Breast epithelium (tissue), 4 donors: ENCODE data around the gene UBE3B. TPM values are rescaled to one million over a fixed set of nuclear protein-coding genes. Genes with fewer than 3 reads are reported as not detected.

ENCODE experiments used
- DNase-seq, 2 donors: peaks; one replicate each; pipeline ENCODE4 v3.0.0-alpha.2; 2019; ENCODE audit warnings: low spot score in 2 of 2
- H3K27ac ChIP-seq, 2 donors: fragments of 200-600 bp; sonication (generic) in 1 of 2; one replicate each; pipeline ENCODE4 v1.5.1; 2016 to 2019; ENCODE audit warnings: mild to moderate bottlenecking in 1 of 2
- H3K27me3 ChIP-seq, 2 donors: fragments of 200-600 bp; sonication (generic) in 1 of 2; one replicate each; pipeline versions ENCODE4 v1.5.1 to v1.6.0; 2017 to 2019; ENCODE audit warnings: control low read depth in 1 of 2, mild to moderate bottlenecking in 1 of 2
- H3K36me3 ChIP-seq: fragments of 200-600 bp; one replicate; pipeline ENCODE4 v1.5.1; 2019
- H3K4me1 ChIP-seq, 2 donors: fragments of 200-600 bp; sonication (generic); one replicate each; pipeline ENCODE4 v1.5.1; 2016 to 2019; ENCODE audit warnings: control low read depth in 1 of 2
- H3K4me3 ChIP-seq, 3 donors: fragments of 200-600 bp; sonication (generic); 1 replicate in 2 of 3; 2 replicates in 1 of 3; pipeline ENCODE4 v1.5.1; 2016 to 2019; ENCODE audit warnings: mild to moderate bottlenecking in 3 of 3, moderate library complexity in 2 of 3
- H3K9me3 ChIP-seq, 2 donors: fragments of 200-600 bp; sonication (generic) in 1 of 2; one replicate each; pipeline ENCODE4 v1.5.1; 2016 to 2019; ENCODE audit warnings: control low read depth in 1 of 2
- POLR2A ChIP-seq: fragments of 450-650 bp; IDR thresholded peaks from one replicate; pipeline ENCODE4 v1.6.1; 2016; ENCODE audit warnings: antibody characterized with exemption, mild to moderate bottlenecking, moderate library complexity
- POLR2AphosphoS5 ChIP-seq, 3 donors: sonication (generic); formaldehyde crosslinking; IDR thresholded peaks; one replicate each; pipeline ENCODE4 v1.6.1; 2017; ENCODE audit warnings: antibody characterized with exemption in 3 of 3
- intact Hi-C: fragments of 100-400 bp; cut with DNase I; formaldehyde crosslinking; loops from one replicate; pipeline ENCODE4 v1.15.1; 2023; ENCODE audit warnings: low total_unique reads
- total RNA-seq, 3 donors: library from RNA; depleted of rRNA; stranded (reverse); fragments of >200 nt; gene quantifications; one replicate each; pipeline ENCODE4 v1.1.0, GENCODE V29; 2016
- TF ChIP-seq, protein P1 (sequence below), 3 donors: fragments of 450-650 bp; IDR thresholded peaks; one replicate each; pipeline ENCODE4 v1.5.1; 2016 to 2017; ENCODE audit warnings: antibody characterized with exemption in 3 of 3, mild to moderate bottlenecking in 3 of 3, moderate library complexity in 3 of 3

Gene UBE3B
- total RNA-seq, 3 donors from 2014 or later: 34.7 to 54.7 (median 47.7) TPM

GRCh38 chr12:109432431-109432830 lies 45.0 kb upstream of the UBE3B start:
- Histone ChIP-seq H3K27ac (no peak overlapping the region), H3K9me3 (no peaks in the 10 kb centered on the region), H3K4me1 (no peaks in the 10 kb centered on the region), H3K27me3 (no peaks in the 10 kb centered on the region), H3K36me3 (no peaks in the 10 kb centered on the region), H3K4me3 (no peak overlapping the region)
- TF ChIP-seq, protein P1, sequence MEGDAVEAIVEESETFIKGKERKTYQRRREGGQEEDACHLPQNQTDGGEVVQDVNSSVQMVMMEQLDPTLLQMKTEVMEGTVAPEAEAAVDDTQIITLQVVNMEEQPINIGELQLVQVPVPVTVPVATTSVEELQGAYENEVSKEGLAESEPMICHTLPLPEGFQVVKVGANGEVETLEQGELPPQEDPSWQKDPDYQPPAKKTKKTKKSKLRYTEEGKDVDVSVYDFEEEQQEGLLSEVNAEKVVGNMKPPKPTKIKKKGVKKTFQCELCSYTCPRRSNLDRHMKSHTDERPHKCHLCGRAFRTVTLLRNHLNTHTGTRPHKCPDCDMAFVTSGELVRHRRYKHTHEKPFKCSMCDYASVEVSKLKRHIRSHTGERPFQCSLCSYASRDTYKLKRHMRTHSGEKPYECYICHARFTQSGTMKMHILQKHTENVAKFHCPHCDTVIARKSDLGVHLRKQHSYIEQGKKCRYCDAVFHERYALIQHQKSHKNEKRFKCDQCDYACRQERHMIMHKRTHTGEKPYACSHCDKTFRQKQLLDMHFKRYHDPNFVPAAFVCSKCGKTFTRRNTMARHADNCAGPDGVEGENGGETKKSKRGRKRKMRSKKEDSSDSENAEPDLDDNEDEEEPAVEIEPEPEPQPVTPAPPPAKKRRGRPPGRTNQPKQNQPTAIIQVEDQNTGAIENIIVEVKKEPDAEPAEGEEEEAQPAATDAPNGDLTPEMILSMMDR (IDR thresholded peaks at IDR 0.05): no peak
- TF ChIP-seq POLR2AphosphoS5 (IDR thresholded peaks at IDR 0.05): no peak
- TF ChIP-seq POLR2A: no peak
- DNase-seq: no peak
- intact Hi-C loops: loop anchor here (2.0 kb wide), 1 partner anchor 38 kb away; no protein-coding TSS in a partner anchor

DNA sequence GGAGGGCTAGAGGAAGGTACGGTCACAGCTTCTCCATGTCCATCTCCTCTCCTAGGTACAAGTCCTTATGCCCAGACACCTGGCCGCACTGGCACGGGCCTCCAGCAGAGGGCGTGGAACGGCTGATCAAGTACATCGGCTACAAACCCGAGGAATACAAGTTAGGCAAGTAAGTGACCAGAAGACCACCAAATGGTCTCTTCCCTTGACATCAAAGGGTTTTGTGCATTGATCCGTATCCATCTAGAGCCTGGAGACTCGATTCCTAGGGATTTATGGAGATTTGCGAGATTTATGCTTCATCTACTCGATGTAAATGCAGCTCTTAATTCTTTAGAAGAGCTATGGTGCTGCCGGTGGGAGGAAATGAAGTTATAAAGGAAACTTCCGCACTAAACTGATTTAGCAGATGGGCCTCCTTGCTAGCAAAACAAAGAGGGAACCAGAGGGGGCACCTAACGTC lies 44.6 kb upstream of the UBE3B start:
- intact Hi-C loops: loop anchor here (2.0 kb wide), 1 partner anchor 38 kb away; no protein-coding TSS in a partner anchor

GRCh38 chr12:109433618-109434017 lies 43.8 kb upstream of the UBE3B start:
- H3K9me3 ChIP-seq: no peaks in the 10 kb centered on the region
- H3K27ac ChIP-seq: peak overlapping the region in 1 of 2 donors; percentile 22
- no peak overlapping the region for H3K4me3 ChIP-seq
- intact Hi-C loops: loop anchor here (2.0 kb wide), 1 partner anchor 37 kb away; no protein-coding TSS in a partner anchor
- TF ChIP-seq POLR2AphosphoS5 (IDR thresholded peaks at IDR 0.05) (no peak), POLR2A (no peak)
- TF ChIP-seq, protein P1 (IDR thresholded peaks at IDR 0.05): no peak
- H3K27me3 ChIP-seq: no peaks in the 10 kb centered on the region
- H3K36me3 ChIP-seq: no peaks in the 10 kb centered on the region
- H3K4me1 ChIP-seq: no peaks in the 10 kb centered on the region
- DNase-seq: no peak

More for the DNA sequence above, 44.6 kb upstream of the UBE3B start:
- Histone ChIP-seq H3K36me3 (no peaks in the 10 kb centered on the region), H3K4me1 (no peaks in the 10 kb centered on the region), H3K27ac (peak overlapping the region in 1 of 2 donors; percentile 22), H3K4me3 (no peak overlapping the region), H3K9me3 (no peaks in the 10 kb centered on the region), H3K27me3 (no peaks in the 10 kb centered on the region)
- peak; percentile 85 to 89 for DNase-seq
- TF ChIP-seq POLR2A: no peak
- TF ChIP-seq, protein P1 (IDR thresholded peaks at IDR 0.05): peak; percentile 64 to 83 (median 74)

DNA sequence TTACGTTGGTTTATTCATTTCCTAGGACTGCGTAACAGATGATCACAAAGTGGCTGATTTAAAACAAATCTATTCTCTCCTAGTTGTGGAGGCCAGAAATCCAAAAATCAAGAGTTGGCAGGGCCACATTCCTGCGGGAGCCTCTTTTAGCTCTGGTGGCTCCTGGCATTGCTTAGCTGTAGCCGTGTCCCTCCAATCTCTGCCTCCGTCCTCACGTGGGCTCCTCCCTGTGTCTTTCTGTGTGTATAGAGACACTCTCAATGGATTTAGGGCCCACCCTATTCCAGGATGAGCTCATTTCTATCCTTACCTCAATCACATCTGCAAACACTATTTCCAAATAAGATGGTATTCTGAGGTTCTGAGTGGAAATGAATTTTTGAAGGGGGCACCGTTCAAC lies 42.9 kb upstream of the UBE3B start:
- TF ChIP-seq, protein P1 (IDR thresholded peaks at IDR 0.05): no peak
- TF ChIP-seq POLR2AphosphoS5 (IDR thresholded peaks at IDR 0.05) (no peak), POLR2A (no peak)
- Histone ChIP-seq H3K27ac (no peak overlapping the region), H3K4me1 (no peaks in the 10 kb centered on the region), H3K4me3 (no peak overlapping the region), H3K27me3 (no peaks in the 10 kb centered on the region), H3K9me3 (no peaks in the 10 kb centered on the region), H3K36me3 (no peaks in the 10 kb centered on the region)
- no peak for DNase-seq
- intact Hi-C loops: no loop called here

DNA sequence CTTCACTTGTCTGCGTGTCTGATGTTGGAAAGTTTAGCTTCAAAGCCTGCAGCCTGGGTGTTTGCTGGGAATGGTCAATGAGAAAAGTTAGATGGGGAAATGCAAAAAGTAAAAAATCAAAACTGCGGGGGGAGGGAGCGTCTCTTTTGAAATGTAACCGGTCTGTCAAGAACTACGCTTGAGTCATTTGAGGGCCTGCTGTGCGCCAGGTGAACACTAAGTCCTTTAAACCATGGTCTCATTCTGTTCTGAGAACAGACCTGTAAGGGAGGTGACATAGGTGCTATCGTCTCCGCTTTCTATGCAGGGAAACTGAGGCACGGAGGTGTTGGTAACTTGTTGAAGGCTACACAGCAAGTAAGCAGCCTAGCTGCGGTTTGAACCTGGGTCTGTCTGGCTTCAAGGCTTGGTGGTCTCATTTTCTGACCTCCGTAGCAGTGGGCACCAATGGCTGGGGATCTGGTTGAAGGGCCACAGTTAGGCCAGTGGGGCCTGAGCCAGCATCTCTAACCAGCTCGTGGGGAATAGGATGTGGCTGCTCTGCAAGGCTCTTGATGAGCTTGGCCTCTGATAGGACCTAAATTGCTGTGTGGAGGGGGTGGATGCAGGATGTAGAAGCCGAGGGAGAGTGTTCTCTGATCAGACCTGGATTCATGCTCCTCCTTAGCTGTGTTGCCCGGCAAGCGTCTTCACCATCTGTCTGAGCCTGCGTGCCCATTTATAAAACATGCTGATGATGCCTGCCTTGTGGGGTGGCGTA lies 41.8 kb upstream of the UBE3B start:
- H3K27me3 ChIP-seq: no peaks in the 10 kb centered on the region
- no peak overlapping the region for H3K4me3 ChIP-seq
- DNase-seq: no peak
- no peaks in the 10 kb centered on the region for H3K36me3 ChIP-seq
- H3K9me3 ChIP-seq: no peaks in the 10 kb centered on the region
- peak overlapping the region in 1 of 2 donors; percentile 13 for H3K27ac ChIP-seq
- TF ChIP-seq POLR2A (no peak), POLR2AphosphoS5 (IDR thresholded peaks at IDR 0.05) (no peak)
- TF ChIP-seq, protein P1 (IDR thresholded peaks at IDR 0.05): no peak
- no peaks in the 10 kb centered on the region for H3K4me1 ChIP-seq
- intact Hi-C loops: no loop called here
